ENCODE data around the gene SEMA7A. TPM values are rescaled to one million over a fixed set of nuclear protein-coding genes. Genes with fewer than 3 reads are reported as not detected.

SEMA7A gene
- total RNA-seq, 2 donors from 2014 or later: 11.7 to 44.9 TPM

DNA sequence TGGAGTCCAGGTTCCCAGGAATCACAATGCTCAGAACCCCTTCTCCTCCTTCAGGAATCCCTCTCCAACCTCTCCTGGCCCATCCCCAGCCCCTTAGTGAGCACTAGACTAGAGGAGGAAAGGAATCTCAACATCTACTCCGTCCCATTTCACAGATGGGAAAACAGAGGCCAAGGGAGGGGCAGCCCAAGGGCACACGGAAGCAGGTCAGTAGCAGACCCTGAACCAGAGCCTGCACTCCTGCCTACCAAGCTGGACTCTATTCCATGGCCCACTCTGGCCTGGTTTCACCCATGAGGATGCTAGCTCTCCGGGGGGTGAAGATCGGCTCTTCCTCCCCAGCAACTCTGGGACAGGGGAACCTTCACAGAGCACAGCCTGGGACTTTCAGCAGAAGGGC lies 14.3 kb downstream of the SEMA7A start:
- H3K27me3 Mint-ChIP-seq: no peaks in the 10 kb centered on the region
- peaks cover 85% of the 10 kb centered on the region for H3K36me3 Mint-ChIP-seq (ENCODE audit: low read depth)
- H3K4me1 Mint-ChIP-seq: peaks cover 7% of the 10 kb centered on the region
- no peak for ATAC-seq (replicated peaks)
- H3K27ac Mint-ChIP-seq: no peak overlapping the region
- H3K9me3 Mint-ChIP-seq: no peaks in the 10 kb centered on the region
- H3K4me3 Mint-ChIP-seq: no peak overlapping the region

DNA sequence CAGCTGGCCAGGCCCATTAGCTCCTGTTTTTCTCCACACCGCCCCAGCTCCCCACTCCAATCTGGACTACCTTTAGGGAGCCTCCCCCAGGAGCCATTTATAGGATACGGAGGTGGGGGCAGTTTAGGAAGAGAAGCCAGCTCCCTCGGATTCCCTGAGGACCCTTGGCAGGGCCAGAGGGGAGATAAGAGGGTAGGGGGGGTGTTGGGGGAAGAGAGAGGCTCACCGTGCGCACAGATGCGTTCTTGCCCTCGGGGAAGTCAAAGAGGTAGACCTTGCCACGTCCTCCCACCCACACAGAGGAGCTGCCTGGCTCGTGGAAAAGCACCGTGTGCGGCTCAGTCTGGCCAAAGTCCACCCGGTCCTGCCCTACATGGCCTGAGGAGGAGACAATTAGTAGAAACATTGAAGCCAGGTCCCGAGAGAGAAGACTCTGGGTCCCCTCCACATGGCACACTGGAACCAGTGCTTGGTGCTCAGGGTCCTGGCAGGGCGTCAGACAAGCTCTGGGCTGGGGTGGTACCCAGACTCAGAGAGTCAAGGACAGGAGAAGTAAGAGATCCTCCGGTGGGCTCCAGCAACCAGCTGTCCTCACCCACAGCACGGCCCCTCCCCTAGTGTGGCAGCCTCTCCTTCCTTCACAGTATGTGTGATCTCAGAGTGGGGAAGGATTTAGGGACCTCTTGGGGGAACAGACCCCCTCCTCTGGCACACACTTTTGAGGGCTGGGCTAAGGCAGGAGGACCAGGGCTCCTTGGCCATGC lies 15.0 kb downstream of the SEMA7A start:
- H3K27me3 Mint-ChIP-seq: no peaks in the 10 kb centered on the region
- peaks cover 85% of the 10 kb centered on the region for H3K36me3 Mint-ChIP-seq (ENCODE audit: low read depth)
- no peaks in the 10 kb centered on the region for H3K9me3 Mint-ChIP-seq
- H3K27ac Mint-ChIP-seq: peak overlapping the region; percentile 28
- no peak overlapping the region for H3K4me3 Mint-ChIP-seq
- peaks cover 7% of the 10 kb centered on the region for H3K4me1 Mint-ChIP-seq
- no peak for ATAC-seq (replicated peaks)

DNA sequence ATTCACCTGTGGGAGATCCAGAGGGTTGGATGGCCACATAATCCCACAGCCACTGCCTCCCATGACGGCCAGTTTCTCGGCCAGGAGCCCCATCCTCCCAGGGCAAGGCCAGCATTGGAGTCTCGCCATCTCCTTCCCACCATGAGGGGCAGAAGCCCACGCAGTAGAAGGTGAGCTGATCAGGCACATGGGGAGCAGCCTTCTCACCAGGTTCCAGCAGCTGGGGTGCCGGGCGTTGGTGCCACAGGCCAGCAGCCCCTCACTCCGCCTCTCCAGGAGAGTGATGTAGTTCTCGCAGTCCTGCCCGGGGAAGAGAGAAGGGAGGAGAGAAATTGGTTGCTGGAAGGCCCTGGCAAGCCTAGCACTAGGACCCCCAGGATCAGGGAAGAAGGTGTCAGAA lies 16.1 kb downstream of the SEMA7A start:
- H3K4me3 Mint-ChIP-seq: no peak overlapping the region
- H3K27ac Mint-ChIP-seq: no peak overlapping the region
- ATAC-seq (replicated peaks): no peak
- no peaks in the 10 kb centered on the region for H3K9me3 Mint-ChIP-seq
- no peaks in the 10 kb centered on the region for H3K27me3 Mint-ChIP-seq
- H3K36me3 Mint-ChIP-seq (ENCODE audit: low read depth): peaks cover 90% of the 10 kb centered on the region
- peaks cover 7% of the 10 kb centered on the region for H3K4me1 Mint-ChIP-seq

DNA sequence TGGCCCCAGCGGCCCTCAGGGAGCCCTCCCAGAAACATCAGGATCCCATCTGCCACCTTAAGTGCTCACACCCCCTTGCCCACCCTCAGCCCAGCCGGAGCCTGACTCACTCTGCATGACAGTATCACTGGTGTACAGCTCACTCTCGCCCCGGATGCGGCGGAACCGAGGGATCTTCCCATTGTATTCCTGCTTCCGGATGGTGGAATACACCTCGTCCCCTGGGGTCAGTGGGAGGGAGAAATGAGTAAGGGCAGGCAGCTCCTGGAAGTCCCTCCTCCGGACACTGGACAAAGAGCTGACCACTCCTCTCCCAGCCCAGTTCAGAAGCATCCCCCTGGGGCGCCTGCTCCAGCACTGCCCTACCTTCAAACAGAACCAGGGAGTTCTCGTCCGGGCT lies 16.5 kb downstream of the SEMA7A start:
- H3K27ac Mint-ChIP-seq: no peak overlapping the region
- H3K36me3 Mint-ChIP-seq (ENCODE audit: low read depth): peaks cover 95% of the 10 kb centered on the region
- peaks cover 7% of the 10 kb centered on the region for H3K4me1 Mint-ChIP-seq
- H3K9me3 Mint-ChIP-seq: no peaks in the 10 kb centered on the region
- no peak overlapping the region for H3K4me3 Mint-ChIP-seq
- H3K27me3 Mint-ChIP-seq: no peaks in the 10 kb centered on the region
- ATAC-seq (replicated peaks): no peak

DNA sequence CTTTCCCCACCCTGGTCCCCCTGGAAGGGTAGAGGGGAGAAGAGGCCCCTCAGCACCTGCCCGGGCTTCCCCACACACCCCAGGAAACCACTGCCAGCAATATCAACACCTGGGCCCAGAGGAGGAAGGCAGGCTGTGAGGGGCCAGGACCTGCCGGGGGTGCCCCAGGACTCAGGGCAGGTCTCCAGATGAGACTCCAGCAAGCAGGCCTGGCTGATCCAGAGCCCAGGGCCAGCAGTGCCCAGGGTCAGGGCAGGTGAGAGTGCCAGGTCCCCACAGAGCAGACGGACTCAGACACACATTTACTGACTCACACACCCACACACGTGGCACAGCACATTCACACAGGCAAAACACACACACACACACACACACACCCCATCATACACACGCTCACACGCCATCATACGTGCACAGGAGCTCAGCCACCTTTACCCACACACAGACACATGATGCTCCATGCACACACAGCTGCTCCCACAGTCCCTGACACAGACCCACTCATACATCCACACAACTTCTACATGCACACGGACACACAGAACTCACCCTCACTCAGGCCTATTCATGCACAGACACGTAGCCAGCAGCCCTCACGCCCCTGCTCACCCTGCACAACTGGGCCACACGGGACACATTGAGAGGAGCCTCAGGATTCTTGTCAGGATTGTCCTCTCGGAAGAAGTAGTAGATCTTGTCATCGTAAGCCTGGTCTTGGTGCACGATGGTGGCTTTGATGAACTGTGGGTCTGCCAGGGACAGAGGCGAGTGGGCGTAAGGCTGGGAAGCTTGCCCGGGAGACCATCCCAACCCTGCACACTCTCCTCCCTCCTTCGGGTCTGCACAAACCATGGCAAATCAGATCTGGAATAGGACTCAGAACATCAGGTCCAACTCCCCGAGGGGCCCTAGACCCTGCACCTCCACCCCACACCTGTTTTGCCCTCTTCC lies 17.5 kb downstream of the SEMA7A start:
- H3K4me3 Mint-ChIP-seq: no peak overlapping the region
- H3K9me3 Mint-ChIP-seq: no peaks in the 10 kb centered on the region
- H3K27ac Mint-ChIP-seq: peak overlapping the region; percentile 56
- no peaks in the 10 kb centered on the region for H3K27me3 Mint-ChIP-seq
- peak; percentile 21 for ATAC-seq (replicated peaks)
- H3K36me3 Mint-ChIP-seq (ENCODE audit: low read depth): peaks cover 99% of the 10 kb centered on the region
- H3K4me1 Mint-ChIP-seq: peaks cover 7% of the 10 kb centered on the region

DNA sequence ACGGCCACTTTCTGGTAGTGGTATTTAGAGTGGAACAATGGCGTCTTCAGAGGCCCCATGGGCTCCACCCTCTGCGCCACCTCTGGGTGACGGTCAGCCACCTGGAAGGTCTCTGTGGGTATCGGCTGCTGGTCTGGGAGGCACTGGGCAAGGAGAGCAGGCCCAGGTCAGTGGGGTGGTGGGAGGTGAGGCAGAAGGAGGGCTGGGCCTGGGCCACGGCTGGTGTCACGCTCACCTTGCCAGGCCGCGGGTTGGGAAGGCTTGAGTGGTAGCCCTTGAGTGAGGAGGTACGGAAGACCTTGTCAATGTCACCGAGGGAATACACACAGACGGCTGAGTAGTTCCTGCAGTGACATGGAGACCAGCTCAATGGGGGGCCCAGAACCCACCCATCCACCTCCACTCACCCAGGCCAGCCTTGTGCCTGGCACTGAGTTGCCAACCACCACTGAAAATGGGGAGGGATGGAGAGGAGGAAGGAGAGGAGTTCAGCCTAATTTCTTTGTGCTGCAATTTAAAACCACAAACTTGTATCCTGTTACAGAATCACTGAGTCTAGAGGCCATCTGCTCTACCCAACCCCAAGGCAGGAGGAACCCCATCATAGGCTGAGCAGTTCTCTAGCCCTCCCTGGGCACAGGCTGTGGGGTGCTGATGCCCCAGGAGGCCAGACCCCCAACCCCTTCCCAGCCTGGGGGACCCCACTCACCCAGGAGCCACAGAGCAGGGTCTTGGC lies 19.0 kb downstream of the SEMA7A start:
- Mint-ChIP-seq H3K9me3 (no peaks in the 10 kb centered on the region), H3K27ac (peak overlapping the region; percentile 23), H3K36me3 (ENCODE audit: low read depth) (peaks cover 100% of the 10 kb centered on the region), H3K27me3 (no peaks in the 10 kb centered on the region), H3K4me3 (no peak overlapping the region), H3K4me1 (peaks cover 7% of the 10 kb centered on the region)
- ATAC-seq (replicated peaks): no peak

DNA sequence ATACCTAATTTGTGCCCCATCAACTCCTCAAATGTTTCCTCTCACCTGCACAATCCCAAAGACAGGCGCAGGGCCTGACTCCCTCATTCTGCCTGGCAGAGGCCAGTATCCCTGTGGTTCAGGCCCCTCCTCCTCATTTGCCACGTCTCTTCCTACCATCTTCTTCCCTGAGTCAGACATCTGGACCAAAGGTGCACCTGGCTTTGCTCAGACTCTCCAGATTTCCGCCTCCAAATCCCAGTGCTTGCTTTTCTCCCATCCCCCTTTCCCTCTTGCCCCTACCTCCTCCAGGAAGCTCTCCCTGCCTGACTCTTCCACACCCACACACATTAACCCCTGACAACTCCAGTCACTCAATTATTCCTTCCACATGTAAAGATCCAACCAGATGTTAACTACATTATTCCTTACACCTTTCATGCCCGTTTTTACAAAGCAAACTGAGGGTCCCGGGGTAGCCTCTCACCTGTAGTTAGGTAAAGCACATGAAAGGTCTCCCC lies 19.6 kb downstream of the SEMA7A start:
- no peaks in the 10 kb centered on the region for H3K9me3 Mint-ChIP-seq
- ATAC-seq (replicated peaks): no peak
- H3K4me3 Mint-ChIP-seq: no peak overlapping the region
- H3K27me3 Mint-ChIP-seq: no peaks in the 10 kb centered on the region
- H3K27ac Mint-ChIP-seq: peak overlapping the region; percentile 23
- H3K4me1 Mint-ChIP-seq: peaks cover 7% of the 10 kb centered on the region
- peaks cover 94% of the 10 kb centered on the region for H3K36me3 Mint-ChIP-seq (ENCODE audit: low read depth)

DNA sequence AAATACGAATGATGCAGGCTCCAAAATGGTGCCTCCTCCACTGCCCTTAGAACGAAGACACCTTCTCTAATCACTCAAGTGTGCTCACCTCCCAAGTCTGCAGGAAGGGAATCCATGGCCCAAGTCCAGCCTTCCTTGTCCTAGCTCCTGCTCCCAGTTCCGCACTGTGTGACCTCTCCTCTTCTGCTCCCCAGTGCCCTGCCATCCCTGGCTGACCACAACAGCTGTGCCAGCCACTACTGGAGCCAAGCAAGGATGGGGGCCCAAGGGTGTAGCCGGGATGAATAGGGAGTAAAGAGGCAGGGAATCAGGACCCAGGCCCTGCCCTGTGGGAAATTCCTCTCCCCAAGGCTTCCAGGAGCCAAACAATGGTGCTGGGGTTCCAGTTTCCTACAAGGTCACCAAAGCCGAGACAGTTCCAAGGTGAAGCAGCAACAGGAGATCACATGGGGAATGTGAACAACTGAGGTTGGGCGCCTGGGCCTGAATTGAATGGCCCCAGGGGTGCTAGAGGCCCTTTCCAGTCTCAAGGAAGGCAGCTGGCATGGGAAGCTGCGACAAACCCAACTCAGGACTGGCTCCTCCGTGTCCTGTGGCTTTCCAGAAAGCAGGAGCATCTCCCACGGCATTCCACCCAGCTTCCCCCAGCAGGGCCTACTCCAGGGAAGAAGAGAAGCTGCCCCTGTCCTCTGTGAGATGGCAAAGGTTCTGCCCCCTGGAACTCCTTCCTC lies 20.2 kb downstream of the SEMA7A start:
- no peaks in the 10 kb centered on the region for H3K9me3 Mint-ChIP-seq
- peak overlapping the region; percentile 61 for H3K27ac Mint-ChIP-seq
- H3K4me1 Mint-ChIP-seq: peaks cover 9% of the 10 kb centered on the region
- H3K4me3 Mint-ChIP-seq: no peak overlapping the region
- H3K36me3 Mint-ChIP-seq (ENCODE audit: low read depth): peaks cover 87% of the 10 kb centered on the region
- ATAC-seq (replicated peaks): no peak
- H3K27me3 Mint-ChIP-seq: no peaks in the 10 kb centered on the region

DNA sequence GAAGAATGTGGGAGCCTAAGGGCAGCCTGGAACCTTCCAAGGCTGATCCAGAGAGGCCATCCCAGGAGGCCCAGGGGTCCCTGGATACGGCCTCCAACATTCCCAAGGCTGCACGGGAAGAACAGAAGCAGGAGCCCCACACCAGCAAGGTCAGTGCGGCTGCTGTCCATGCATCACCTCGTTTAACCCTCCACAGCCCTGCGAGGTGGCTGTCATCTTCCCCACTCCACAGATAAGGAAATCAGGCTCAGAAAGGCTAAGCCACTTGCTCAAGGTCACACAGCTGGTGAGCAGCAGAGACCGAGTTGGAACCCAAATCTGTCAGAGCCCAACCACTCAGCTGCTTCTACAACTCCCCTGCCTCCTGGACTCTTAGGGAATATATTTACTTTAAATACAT lies 21.6 kb downstream of the SEMA7A start:
- Mint-ChIP-seq H3K27ac (no peak overlapping the region), H3K36me3 (ENCODE audit: low read depth) (peaks cover 74% of the 10 kb centered on the region), H3K4me1 (peaks cover 12% of the 10 kb centered on the region), H3K9me3 (no peaks in the 10 kb centered on the region), H3K4me3 (no peak overlapping the region), H3K27me3 (no peaks in the 10 kb centered on the region)
- no peak for ATAC-seq (replicated peaks)

DNA sequence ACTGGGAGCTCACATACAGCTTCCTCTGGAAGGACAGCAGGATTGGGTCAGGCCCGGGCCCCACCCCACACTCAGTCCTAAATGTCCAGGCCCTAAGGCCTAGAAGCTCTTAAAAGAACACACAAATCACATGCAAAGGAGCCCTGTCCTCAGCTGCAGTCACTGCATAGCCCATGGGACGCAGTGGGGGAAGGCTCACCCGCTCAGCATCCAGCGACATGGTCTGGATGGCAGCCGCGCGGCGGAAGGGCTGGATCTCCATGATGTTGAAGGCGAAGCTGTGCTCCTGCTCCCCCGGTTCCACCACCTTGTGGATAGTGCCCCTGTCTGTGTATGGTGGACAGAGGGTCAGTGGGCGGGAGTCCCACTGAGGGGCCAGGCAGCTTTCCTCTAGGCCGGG lies 22.1 kb downstream of the SEMA7A start:
- Mint-ChIP-seq H3K36me3 (ENCODE audit: low read depth) (peaks cover 69% of the 10 kb centered on the region), H3K4me1 (peaks cover 12% of the 10 kb centered on the region), H3K27me3 (no peaks in the 10 kb centered on the region), H3K9me3 (no peaks in the 10 kb centered on the region), H3K4me3 (no peak overlapping the region), H3K27ac (no peak overlapping the region)
- ATAC-seq (replicated peaks): no peak

DNA sequence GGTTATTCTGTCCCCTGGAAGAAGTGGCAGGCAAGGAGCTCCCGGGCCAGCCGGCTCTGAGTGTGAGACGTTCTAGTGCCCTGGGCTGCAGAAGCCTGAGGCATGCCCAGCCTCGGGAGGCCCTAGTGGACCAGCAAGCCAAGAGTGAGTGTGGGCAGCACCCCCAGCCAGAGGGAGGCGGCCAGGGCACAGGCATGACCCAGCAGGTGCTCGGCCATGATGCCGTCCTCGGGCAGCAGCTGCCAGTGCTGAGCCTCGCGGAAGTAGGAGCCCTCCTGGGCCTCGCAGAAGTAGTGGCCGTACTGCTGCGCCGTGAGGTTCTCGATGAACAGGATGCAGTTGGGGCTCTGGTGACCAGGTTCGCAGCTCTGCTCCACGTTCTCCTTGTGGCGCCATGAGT lies 23.3 kb downstream of the SEMA7A start:
- H3K4me3 Mint-ChIP-seq: no peak overlapping the region
- no peak overlapping the region for H3K27ac Mint-ChIP-seq
- H3K36me3 Mint-ChIP-seq (ENCODE audit: low read depth): peaks cover 57% of the 10 kb centered on the region
- peaks cover 5% of the 10 kb centered on the region for H3K4me1 Mint-ChIP-seq
- H3K9me3 Mint-ChIP-seq: no peaks in the 10 kb centered on the region
- no peaks in the 10 kb centered on the region for H3K27me3 Mint-ChIP-seq
- ATAC-seq (replicated peaks): no peak

DNA sequence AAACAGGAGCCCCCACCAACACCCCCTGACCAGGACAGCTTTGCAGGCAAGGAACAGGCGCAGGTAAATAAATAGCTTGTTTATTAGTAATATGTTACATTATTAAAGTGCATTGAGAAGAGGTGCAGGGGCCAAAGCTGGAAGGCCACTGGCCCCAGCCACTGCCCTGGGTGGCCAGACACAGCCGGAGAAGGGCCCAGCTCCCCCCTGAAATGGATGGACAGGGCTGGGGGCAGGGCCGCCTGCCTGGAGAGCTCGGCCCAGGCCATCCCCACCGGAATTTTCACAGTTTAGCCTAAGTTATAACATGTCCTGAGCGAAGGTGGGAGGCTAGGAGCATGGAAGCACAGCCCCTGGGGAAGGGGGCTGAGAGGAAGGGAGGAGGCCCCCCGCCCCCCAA lies 24.5 kb downstream of the SEMA7A start:
- peaks cover 44% of the 10 kb centered on the region for H3K36me3 Mint-ChIP-seq (ENCODE audit: low read depth)
- no peaks in the 10 kb centered on the region for H3K27me3 Mint-ChIP-seq

DNA sequence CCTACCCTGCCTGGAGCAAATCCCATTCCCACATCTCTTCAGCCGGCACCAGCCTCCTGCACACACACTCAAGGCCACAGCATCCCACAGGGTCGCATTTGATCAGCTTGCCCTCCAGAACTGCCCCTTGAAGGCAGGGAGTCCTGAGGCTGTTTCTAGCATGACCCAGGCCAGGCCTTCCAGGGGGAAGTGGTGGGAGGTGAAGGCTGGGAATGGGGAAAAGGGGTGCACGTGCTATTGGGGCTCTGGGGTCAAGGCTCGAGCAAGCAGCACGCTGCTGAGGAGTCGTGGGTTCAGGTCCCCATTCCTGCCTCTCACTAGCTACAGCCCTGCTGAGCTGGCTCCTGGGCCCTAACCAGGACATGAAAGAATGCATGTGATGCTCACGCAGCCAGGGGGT lies 24.9 kb downstream of the SEMA7A start:
- no peak overlapping the region for H3K4me3 Mint-ChIP-seq
- ATAC-seq (replicated peaks): no peak
- H3K27ac Mint-ChIP-seq: peak overlapping the region; percentile 7
- H3K9me3 Mint-ChIP-seq: no peaks in the 10 kb centered on the region
- H3K4me1 Mint-ChIP-seq: peaks cover 10% of the 10 kb centered on the region
- H3K27me3 Mint-ChIP-seq: no peaks in the 10 kb centered on the region
- peaks cover 40% of the 10 kb centered on the region for H3K36me3 Mint-ChIP-seq (ENCODE audit: low read depth)

More for the DNA sequence above, 24.5 kb downstream of the SEMA7A start:
- ATAC-seq (replicated peaks): no peak
- no peak overlapping the region for H3K27ac Mint-ChIP-seq
- peaks cover 6% of the 10 kb centered on the region for H3K4me1 Mint-ChIP-seq
- no peak overlapping the region for H3K4me3 Mint-ChIP-seq
- no peaks in the 10 kb centered on the region for H3K9me3 Mint-ChIP-seq

DNA sequence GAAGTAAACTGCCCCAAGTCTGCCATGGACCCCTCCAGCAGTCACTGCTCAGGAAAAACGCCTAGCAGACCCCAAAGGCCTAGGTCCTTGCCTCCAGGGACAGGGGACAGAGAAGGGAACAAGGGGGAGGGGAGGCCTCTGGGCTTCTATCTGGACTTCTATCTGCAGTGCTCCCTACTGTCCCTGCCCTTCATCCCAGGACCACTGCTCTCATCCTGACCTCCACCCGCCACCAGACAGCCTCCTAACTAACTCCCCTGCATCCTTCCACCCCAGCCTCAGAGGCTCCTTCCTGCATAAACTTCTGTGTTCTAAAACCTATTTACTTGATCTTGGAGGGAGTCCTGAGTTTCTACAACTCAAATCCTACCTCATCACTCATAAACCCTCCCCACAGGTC lies 25.4 kb downstream of the SEMA7A start:
- peaks cover 14% of the 10 kb centered on the region for H3K4me1 Mint-ChIP-seq
- no peaks in the 10 kb centered on the region for H3K27me3 Mint-ChIP-seq
- H3K27ac Mint-ChIP-seq: peak overlapping the region; percentile 7
- no peak for ATAC-seq (replicated peaks)
- H3K9me3 Mint-ChIP-seq: no peaks in the 10 kb centered on the region
- H3K4me3 Mint-ChIP-seq: no peak overlapping the region
- H3K36me3 Mint-ChIP-seq (ENCODE audit: low read depth): peaks cover 36% of the 10 kb centered on the region
